SJCRH30 (cell line): ENCODE results near the gene GPRIN2. TPM values are rescaled to one million over a fixed set of nuclear protein-coding genes. Genes with fewer than 3 reads are reported as not detected.
"Not testable (repeated sequence)": the region's sequence is repeated elsewhere in the genome, so short reads cannot be mapped to it uniquely, and the experiment has no call there.

ENCODE experiments used
- DNase-seq, 2 experiments: peaks; one replicate each; pipeline ENCODE4 v3.0.0-alpha.2; 2015 to 2020
- H3K27ac ChIP-seq: fragments of 250-450 bp; sonication (Bioruptor Pico); 2 replicates; pipeline ENCODE4 v1.5.1; 2020; ENCODE audit warnings: mild to moderate bottlenecking, moderate library complexity
- H3K27me3 ChIP-seq: fragments of 250-450 bp; sonication (Bioruptor Pico); 2 replicates; pipeline ENCODE4 v1.5.1; 2020; ENCODE audit warnings: mild to moderate bottlenecking, moderate library complexity
- H3K36me3 ChIP-seq: fragments of 250-450 bp; sonication (Bioruptor Pico); 2 replicates; pipeline ENCODE4 v1.5.1; 2020; ENCODE audit warnings: mild to moderate bottlenecking, moderate library complexity
- H3K4me1 ChIP-seq: fragments of 250-450 bp; sonication (Bioruptor Pico); 2 replicates; pipeline ENCODE4 v1.5.1; 2020; ENCODE audit warnings: mild to moderate bottlenecking, moderate library complexity
- H3K4me3 ChIP-seq: fragments of 250-450 bp; sonication (Bioruptor Pico); 2 replicates; pipeline ENCODE4 v1.5.1; 2020; ENCODE audit warnings: mild to moderate bottlenecking, moderate library complexity
- H3K9me3 ChIP-seq: fragments of 250-450 bp; sonication (Bioruptor Pico); replicated peaks from 2 replicates; pipeline ENCODE4 v1.5.1; 2020; ENCODE audit warnings: mild to moderate bottlenecking, moderate library complexity
- total RNA-seq: library from RNA; depleted of rRNA; stranded (reverse); fragments of >200 nt; shearing (Covaris generic); gene quantifications from 2 replicates; pipeline ENCODE4 v1.2.3, GENCODE V29; 2014; rRNA removed

GPRIN2 gene
- not detected in 2 replicates for total RNA-seq

GRCh38 chr10:46556515-46557318 is at the start of gene GPRIN2:
Gene GPRIN2, minus strand, starts transcription at chr10:46556658. Its CDS starts 5,922 bp downstream, at chr10:46550736.
- DNase-seq = no peak
- no peak within 1 kb of the TSS for H3K27ac ChIP-seq
- no peaks in the 10 kb centered on the region for H3K9me3 ChIP-seq
- H3K4me3 ChIP-seq = no peak within 1 kb of the TSS
- no peaks in the 10 kb centered on the region for H3K27me3 ChIP-seq
- H3K4me1 ChIP-seq = peaks cover 4% of the 10 kb centered on the region; the same call in 1 of the 2 replicates
- H3K36me3 ChIP-seq = no peaks in the 10 kb centered on the region

- DNase-seq, H3K36me3 ChIP-seq, H3K4me3 ChIP-seq, H3K4me1 ChIP-seq, H3K27ac ChIP-seq, H3K9me3 ChIP-seq, H3K27me3 ChIP-seq: not testable (repeated sequence)
These were observed 44.1 kb upstream of the GPRIN2 start for GRCh38 chr10:46600516-46600915.

GRCh38 chr10:46597616-46598246 is 41.3 kb upstream of the GPRIN2 start:
- not testable (repeated sequence) for H3K36me3 ChIP-seq, H3K27me3 ChIP-seq, H3K4me1 ChIP-seq, H3K4me3 ChIP-seq, H3K9me3 ChIP-seq, H3K27ac ChIP-seq, DNase-seq

GRCh38 chr10:46596570-46596969 is 40.1 kb upstream of the GPRIN2 start:
- DNase-seq, H3K4me1 ChIP-seq, H3K36me3 ChIP-seq, H3K27ac ChIP-seq, H3K4me3 ChIP-seq, H3K27me3 ChIP-seq, H3K9me3 ChIP-seq: not testable (repeated sequence)

GRCh38 chr10:46594453-46595063 is 38.1 kb upstream of the GPRIN2 start:
- H3K27me3 ChIP-seq, H3K36me3 ChIP-seq, H3K4me3 ChIP-seq, H3K9me3 ChIP-seq, DNase-seq, H3K27ac ChIP-seq, H3K4me1 ChIP-seq: not testable (repeated sequence)

GRCh38 chr10:46593307-46593706 is 36.8 kb upstream of the GPRIN2 start:
- H3K36me3 ChIP-seq, DNase-seq, H3K27me3 ChIP-seq, H3K27ac ChIP-seq, H3K9me3 ChIP-seq, H3K4me3 ChIP-seq, H3K4me1 ChIP-seq: not testable (repeated sequence)

- not testable (repeated sequence) for H3K4me3 ChIP-seq, H3K9me3 ChIP-seq, H3K27me3 ChIP-seq, H3K4me1 ChIP-seq, H3K36me3 ChIP-seq, H3K27ac ChIP-seq, DNase-seq
These were observed 34.6 kb upstream of the GPRIN2 start for GRCh38 chr10:46591053-46591452.

GRCh38 chr10:46589589-46589988 is 33.1 kb upstream of the GPRIN2 start:
- not testable (repeated sequence) for H3K27me3 ChIP-seq, DNase-seq, H3K27ac ChIP-seq, H3K4me3 ChIP-seq, H3K4me1 ChIP-seq, H3K36me3 ChIP-seq, H3K9me3 ChIP-seq

- H3K4me3 ChIP-seq, DNase-seq, H3K27ac ChIP-seq, H3K4me1 ChIP-seq, H3K27me3 ChIP-seq, H3K36me3 ChIP-seq, H3K9me3 ChIP-seq: not testable (repeated sequence)
These were observed 31.8 kb upstream of the GPRIN2 start for GRCh38 chr10:46588221-46588620.

- H3K4me3 ChIP-seq, H3K27me3 ChIP-seq, DNase-seq, H3K9me3 ChIP-seq, H3K4me1 ChIP-seq, H3K36me3 ChIP-seq, H3K27ac ChIP-seq: not testable (repeated sequence)
These were observed 31.1 kb upstream of the GPRIN2 start for GRCh38 chr10:46587546-46587945.

- DNase-seq = not testable (repeated sequence)
These were observed 28.8 kb upstream of the GPRIN2 start for GRCh38 chr10:46585246-46585645.

GRCh38 chr10:46584196-46584595 is 27.7 kb upstream of the GPRIN2 start:
- not testable (repeated sequence) for H3K27ac ChIP-seq, H3K27me3 ChIP-seq, H3K4me1 ChIP-seq, H3K36me3 ChIP-seq, H3K9me3 ChIP-seq, DNase-seq, H3K4me3 ChIP-seq

More at GRCh38 chr10:46585246-46585645, 28.8 kb upstream of the GPRIN2 start:
- not testable (repeated sequence) for H3K9me3 ChIP-seq, H3K4me3 ChIP-seq, H3K36me3 ChIP-seq, H3K27ac ChIP-seq, H3K4me1 ChIP-seq, H3K27me3 ChIP-seq

- not testable (repeated sequence) for H3K27me3 ChIP-seq, H3K9me3 ChIP-seq, H3K4me1 ChIP-seq, H3K36me3 ChIP-seq, H3K27ac ChIP-seq, DNase-seq, H3K4me3 ChIP-seq
These were observed 26.1 kb upstream of the GPRIN2 start for GRCh38 chr10:46582568-46582967.

GRCh38 chr10:46581997-46582396 is 25.5 kb upstream of the GPRIN2 start:
- H3K4me3 ChIP-seq, H3K4me1 ChIP-seq, H3K9me3 ChIP-seq, H3K27ac ChIP-seq, H3K27me3 ChIP-seq, H3K36me3 ChIP-seq, DNase-seq: not testable (repeated sequence)

- not testable (repeated sequence) for DNase-seq, H3K4me1 ChIP-seq, H3K4me3 ChIP-seq, H3K27ac ChIP-seq, H3K27me3 ChIP-seq, H3K9me3 ChIP-seq, H3K36me3 ChIP-seq
These were observed 22.9 kb upstream of the GPRIN2 start for GRCh38 chr10:46579378-46579777.
